GM12865 (cell line): ENCODE results near the gene LETMD1.
"Not testable (repeated sequence)": the region's sequence is repeated elsewhere in the genome, so short reads cannot be mapped to it uniquely, and the experiment has no call there.

Experiments
- DNase-seq: peaks from one replicate; pipeline ENCODE4 v3.0.0; 2010; ENCODE audit warnings: low read depth
- H3K4me3 ChIP-seq: 2 replicates; pipeline ENCODE4 v1.5.1; 2011; ENCODE audit warnings: mild to moderate bottlenecking, low read depth, low read length, control low read depth
- CTCF ChIP-seq: IDR thresholded peaks from 2 replicates; pipeline ENCODE4 v1.5.1; 2011; ENCODE audit warnings: low read length, control low read depth, low read depth, inconsistent platforms; ENCODE audit not compliant: insufficient read depth; ENCODE audit errors: missing control alignments

The LETMD1 gene

GRCh38 chr12:51005671-51006070 lies 42.5 kb upstream of the LETMD1 start:
- no peak for DNase-seq
- TF ChIP-seq CTCF: no peak
- H3K4me3 ChIP-seq: no peak overlapping the region

DNA sequence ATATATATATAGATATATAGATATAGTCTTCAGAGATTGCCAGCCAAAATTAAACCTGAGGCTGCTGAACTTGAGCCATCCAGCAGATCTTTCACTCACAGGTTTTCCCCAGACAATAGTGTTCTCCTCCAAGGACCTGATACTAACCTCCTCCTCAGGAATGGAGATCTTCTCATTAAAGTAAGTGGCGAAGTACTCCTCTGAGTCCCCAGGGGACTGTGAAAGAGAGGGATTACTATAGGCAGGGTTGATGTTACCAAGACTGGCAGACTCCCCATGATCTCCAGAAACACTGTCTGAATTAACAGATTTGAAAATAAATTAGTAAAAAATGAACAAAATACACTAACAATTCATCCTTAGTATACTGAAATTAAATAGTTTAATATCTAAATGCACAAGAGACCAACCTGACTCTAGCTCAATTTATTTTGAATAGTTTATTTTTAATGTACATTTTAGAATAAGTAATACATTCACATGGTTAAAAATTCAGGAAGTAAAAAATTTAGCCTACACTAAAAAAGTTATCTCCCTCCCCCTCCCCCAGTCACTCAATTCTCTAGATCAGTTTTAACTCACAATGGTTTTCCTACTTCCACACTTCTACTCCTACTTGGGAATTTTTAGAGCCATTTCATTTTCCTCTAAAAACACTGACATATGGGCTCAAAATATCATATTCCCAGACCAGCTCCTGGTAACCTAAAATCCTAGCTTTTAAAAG lies 39.6 kb upstream of the LETMD1 start:
- DNase-seq: no peak
- TF ChIP-seq CTCF: no peak
- H3K4me3 ChIP-seq: no peak overlapping the region

GRCh38 chr12:51009056-51009440 lies 39.1 kb upstream of the LETMD1 start:
- TF ChIP-seq CTCF: no peak
- DNase-seq: no peak
- H3K4me3 ChIP-seq: no peak overlapping the region

DNA sequence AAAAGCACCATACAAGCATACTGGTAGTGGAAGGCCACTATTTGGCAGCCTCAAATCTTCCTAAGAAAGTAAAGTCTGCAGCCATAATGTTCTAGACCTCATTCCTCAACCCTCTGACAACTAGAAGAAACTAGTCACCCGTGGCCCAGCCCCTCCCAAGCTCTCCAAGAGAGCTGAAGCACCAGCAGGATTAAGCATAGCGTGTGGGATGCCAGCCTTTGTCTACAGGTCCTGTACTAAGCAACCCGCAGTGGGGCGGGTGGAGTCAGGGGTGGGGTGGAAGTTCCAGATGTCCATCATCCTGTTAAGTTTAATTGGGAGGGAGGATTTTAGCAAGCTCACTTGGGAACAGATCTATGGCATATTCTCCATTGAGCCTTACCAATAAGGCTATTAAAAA lies 36.2 kb upstream of the LETMD1 start:
- no peak for TF ChIP-seq CTCF
- DNase-seq: no peak
- no peak overlapping the region for H3K4me3 ChIP-seq

- no peak for TF ChIP-seq CTCF
- no peak overlapping the region for H3K4me3 ChIP-seq
- no peak for DNase-seq
Observed at GRCh38 chr12:51012570-51013236, 35.4 kb upstream of the LETMD1 start.

DNA sequence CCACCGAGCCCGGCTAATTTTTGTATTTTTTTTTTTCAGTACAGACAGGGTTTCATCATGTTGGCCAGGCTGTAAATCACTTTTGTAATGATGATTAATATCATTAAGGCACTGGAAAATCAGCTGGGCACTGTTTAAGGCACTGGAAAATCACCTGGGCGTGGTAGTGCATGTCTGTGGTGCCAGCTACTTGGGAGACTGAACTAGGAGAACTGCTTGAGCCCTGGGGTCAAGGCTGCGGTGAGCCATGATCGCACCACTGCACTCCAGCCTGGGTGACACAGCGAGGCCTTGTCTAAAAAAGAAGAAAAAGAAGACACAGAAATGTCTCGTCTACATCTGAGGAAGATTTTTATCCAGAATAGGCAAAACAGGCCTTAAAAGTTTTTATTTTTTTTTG lies 34.7 kb upstream of the LETMD1 start:
- no peak overlapping the region for H3K4me3 ChIP-seq
- no peak for TF ChIP-seq CTCF
- no peak for DNase-seq

- not testable (repeated sequence) for DNase-seq, H3K4me3 ChIP-seq
Observed at GRCh38 chr12:51014467-51014866, 33.7 kb upstream of the LETMD1 start.
